Stimulated activated CD8-positive, alpha-beta memory T cell treated with anti-CD3 and anti-CD28 coated beads, Interleukin-4, amount 100 ng/mL, for 4 hours (primary cell): ENCODE results near the gene REXO4.

Experiments used
- DNase-seq, 2 donors: peaks; one replicate each; pipeline ENCODE4 v3.0.0-alpha.2; 2020; ENCODE audit warnings: low read depth in 2 of 2, low spot score in 1 of 2

Gene REXO4, protein sequence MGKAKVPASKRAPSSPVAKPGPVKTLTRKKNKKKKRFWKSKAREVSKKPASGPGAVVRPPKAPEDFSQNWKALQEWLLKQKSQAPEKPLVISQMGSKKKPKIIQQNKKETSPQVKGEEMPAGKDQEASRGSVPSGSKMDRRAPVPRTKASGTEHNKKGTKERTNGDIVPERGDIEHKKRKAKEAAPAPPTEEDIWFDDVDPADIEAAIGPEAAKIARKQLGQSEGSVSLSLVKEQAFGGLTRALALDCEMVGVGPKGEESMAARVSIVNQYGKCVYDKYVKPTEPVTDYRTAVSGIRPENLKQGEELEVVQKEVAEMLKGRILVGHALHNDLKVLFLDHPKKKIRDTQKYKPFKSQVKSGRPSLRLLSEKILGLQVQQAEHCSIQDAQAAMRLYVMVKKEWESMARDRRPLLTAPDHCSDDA

DNA sequence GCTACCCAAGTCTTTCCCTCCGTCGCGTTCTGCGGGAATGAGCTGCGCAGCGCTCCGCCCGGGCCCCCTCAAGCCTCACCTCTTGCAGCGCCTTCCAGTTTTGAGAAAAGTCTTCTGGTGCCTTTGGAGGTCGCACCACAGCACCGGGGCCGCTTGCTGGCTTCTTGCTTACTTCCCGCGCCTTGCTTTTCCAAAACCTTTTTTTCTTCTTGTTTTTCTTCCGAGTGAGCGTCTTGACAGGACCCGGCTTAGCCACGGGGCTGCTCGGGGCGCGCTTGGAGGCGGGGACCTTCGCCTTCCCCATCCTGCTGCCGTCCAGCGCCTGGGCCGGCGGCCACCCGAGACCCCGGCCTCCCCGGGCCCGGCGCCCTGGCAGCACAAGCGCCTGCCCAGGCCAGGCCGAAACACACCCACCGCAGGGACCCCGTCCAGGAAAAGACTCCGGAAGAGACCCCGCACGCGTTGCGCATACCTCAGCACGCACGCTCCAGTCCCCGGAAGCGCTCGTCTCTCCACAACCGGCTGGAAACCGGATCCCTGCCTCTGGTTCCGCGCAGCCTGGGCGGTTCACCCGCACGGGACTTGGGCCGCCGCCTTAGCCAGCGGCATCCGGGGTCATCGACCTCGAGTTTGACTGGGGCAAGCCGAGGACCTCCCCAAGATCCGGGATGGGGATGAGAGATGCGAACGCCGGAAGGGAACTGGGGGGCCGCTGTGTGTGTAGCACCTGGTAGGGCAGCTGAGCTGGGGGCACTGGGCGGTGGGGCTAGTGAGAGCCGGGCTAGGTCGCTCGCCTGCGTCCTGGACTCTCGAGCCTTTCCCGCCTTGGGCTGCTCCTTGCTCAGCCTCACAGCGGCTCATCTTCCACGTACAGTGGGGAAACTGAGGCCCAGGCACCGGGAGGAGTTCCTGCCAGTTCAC, at the start of gene REXO4:
REXO4 (minus strand) TSS at position 470 of the 921 bp plus-strand sequence; CDS start at position 304, 166 bp downstream.
- DNase-seq, result peak; percentile 60 to 71

GRCh38 chr9:133467101-133467500, 49.3 kb upstream of the REXO4 start:
- DNase-seq, result no peak

DNA sequence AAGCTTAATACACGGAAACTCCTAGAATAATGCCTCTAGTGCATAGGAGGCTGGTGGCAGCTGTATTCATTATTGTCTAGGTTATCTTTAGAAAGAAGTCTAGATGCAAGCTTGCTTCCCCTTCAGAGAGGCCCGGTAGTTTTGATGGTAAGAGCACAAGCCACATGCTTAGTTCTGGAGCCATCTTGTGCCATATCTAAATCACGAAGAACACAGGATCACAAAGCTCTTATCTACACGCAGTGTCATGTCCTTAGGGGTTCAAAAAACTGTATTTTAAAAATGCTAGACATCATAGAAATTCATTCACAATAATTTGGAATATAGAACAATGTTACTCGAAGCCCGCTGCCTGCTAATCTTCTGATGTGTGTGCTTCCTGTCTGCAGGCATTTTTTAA, 48.2 kb upstream of the REXO4 start:
- no peak for DNase-seq

- DNase-seq, result no peak
Observed at GRCh38 chr9:133464638-133465037, 46.8 kb upstream of the REXO4 start.

GRCh38 chr9:133463864-133464615, 46.2 kb upstream of the REXO4 start:
- DNase-seq, result no peak

GRCh38 chr9:133463234-133463863, 45.5 kb upstream of the REXO4 start:
- DNase-seq, result no peak

DNA sequence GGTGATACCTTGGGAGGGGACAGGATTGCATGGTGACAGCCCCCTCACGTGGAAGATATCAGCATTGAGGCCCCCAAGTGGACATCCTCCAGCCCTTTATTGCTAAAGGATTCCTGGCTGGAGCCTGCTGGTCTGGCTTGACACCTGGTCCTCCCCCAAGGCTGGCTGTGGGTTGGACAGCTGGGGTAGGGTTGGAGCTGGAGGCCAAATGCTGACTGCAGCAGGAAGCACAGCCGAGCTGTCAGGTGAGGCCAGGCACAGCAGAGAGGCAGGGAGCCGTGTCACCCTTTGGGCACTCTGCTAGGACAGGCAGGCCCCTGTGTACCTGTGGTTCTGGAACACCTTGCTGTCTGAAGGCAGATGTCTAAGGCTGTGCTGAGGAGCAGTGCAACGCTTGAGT, 44.2 kb upstream of the REXO4 start:
- no peak for DNase-seq

GRCh38 chr9:133460405-133461175, 42.8 kb upstream of the REXO4 start:
- peak in 1 of 2 donors; percentile 18 for DNase-seq

GRCh38 chr9:133459476-133460404, 41.9 kb upstream of the REXO4 start, which contains the start of gene CACFD1:
TSS of gene CACFD1 (plus strand) at chr9:133459978. CDS start at chr9:133460067, 89 bp downstream.
- DNase-seq, result peak; percentile 73 to 89

- DNase-seq, result no peak
Observed at GRCh38 chr9:133458643-133459312, 41.0 kb upstream of the REXO4 start.

DNA sequence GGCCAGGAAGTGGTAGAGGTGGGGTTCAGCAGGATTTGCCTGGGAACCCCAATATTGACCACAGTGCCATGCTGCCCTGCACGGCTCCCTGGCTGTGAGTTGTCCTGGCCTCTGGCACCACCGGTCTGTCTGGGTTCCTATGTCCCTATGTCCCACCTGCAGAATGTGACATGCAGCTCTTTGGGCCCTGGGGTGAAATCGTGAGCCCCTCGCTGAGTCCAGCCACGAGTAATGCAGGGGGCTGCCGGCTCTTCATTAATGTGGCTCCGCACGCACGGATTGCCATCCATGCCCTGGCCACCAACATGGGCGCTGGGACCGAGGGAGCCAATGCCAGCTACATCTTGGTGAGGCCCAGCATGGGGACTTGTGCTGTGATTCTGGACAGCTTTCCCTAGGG, 39.9 kb upstream of the REXO4 start:
- DNase-seq, result no peak

GRCh38 chr9:133457233-133457632, 39.4 kb upstream of the REXO4 start:
- DNase-seq, result no peak

GRCh38 chr9:133456409-133456808, 38.6 kb upstream of the REXO4 start:
- DNase-seq, result no peak

DNA sequence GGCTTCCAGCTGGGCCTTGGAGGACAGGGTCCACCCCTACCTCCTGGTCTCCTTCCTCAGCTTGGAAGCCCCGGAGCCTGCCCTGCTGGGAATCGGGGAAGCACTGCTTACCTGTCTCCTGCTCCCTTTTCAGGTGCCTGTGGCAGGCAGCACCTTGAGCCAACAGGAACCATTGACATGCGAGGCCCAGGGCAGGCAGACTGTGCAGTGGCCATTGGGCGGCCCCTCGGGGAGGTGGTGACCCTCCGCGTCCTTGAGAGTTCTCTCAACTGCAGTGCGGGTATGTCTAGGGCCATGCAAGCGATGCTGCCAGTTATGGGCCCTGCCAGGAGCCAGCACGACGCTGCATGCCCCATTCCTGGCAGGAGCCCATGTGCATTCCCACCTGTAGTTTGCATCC, 38.1 kb upstream of the REXO4 start:
- no peak for DNase-seq

- no peak for DNase-seq
Observed at GRCh38 chr9:133454943-133455673, 37.3 kb upstream of the REXO4 start.

GRCh38 chr9:133454325-133454724, 36.5 kb upstream of the REXO4 start:
- DNase-seq, result no peak

DNA sequence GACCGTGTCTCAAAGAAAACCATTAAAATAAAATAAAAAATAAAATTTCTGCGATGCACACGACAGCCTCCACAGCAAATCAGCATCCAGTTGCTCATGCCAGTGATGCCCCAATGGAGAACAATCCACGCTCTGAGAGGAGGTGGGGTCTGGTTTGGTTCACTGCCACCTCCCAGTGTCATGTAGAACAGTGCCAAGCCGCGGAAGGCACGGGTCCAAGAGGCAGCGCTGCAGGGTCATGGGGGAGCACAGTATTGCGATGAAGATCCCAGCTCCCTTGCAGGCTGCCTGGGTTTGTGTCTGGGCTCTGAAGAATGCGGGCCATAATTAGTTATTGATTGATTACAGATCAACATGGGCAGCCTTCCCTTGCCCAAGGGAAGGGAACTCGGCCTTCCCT, 35.8 kb upstream of the REXO4 start:
- no peak for DNase-seq

DNA sequence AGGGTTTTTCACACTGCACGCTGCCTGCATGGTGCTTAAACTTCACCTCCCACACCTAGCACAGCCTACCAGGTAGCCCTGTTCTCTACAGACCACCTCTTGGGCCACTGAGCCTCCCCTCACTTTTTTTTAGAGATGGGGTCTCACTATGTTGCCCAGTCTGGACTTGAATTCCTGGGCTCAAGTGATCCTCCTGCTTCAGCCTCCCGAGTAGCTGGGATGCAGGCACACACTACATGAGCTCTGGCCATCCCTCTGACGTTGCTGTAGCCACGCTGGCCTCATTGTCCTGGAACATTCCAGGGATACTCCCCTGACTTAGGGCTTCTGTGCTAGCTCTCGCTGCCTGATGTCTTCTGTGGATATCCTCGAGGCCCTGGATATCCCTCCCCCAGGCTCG, 34.8 kb upstream of the REXO4 start:
- no peak for DNase-seq
